Neural cell (in vitro differentiated cells): Measurements from ENCODE around the gene DPYSL4.

ENCODE experiments used
- CTCF ChIP-seq: fragments of 450-650 bp; IDR thresholded peaks from 2 replicates; pipeline ENCODE4 v1.5.1; 2014; ENCODE audit warnings: antibody characterized with exemption, mild to moderate bottlenecking, moderate library complexity; ENCODE audit not compliant: poor library complexity, severe bottlenecking
- EP300 ChIP-seq: fragments of 450-650 bp; conservative IDR thresholded peaks from 2 replicates; pipeline ENCODE4 v1.6.1; 2014; ENCODE audit warnings: antibody characterized with exemption, mild to moderate bottlenecking, moderate library complexity; ENCODE audit not compliant: poor library complexity, severe bottlenecking
- EZH2 ChIP-seq: fragments of 200-600, 300-800 bp; shearing (Covaris generic), sonication (generic); IDR thresholded peaks from 2 replicates; pipeline ENCODE4 v1.6.1; 2014; ENCODE audit warnings: antibody characterized with exemption, low read length, borderline replicate concordance, mild to moderate bottlenecking; ENCODE audit not compliant: insufficient read depth, poor library complexity, severe bottlenecking
- MXI1 ChIP-seq: fragments of 450-650 bp; conservative IDR thresholded peaks from 2 replicates; pipeline ENCODE4 v1.6.1; 2014; ENCODE audit warnings: antibody characterized with exemption, mild to moderate bottlenecking; ENCODE audit not compliant: poor library complexity, severe bottlenecking
- POLR2AphosphoS5 ChIP-seq: IDR thresholded peaks from 2 replicates; pipeline ENCODE4 v1.6.1; 2012
- RAD21 ChIP-seq: fragments of 450-650 bp; conservative IDR thresholded peaks from 2 replicates; pipeline ENCODE4 v1.6.1; 2014; ENCODE audit warnings: antibody characterized with exemption, mild to moderate bottlenecking, moderate library complexity
- SMC3 ChIP-seq: fragments of 450-650 bp; conservative IDR thresholded peaks from 2 replicates; pipeline ENCODE4 v1.6.1; 2014; ENCODE audit warnings: antibody characterized with exemption, mild to moderate bottlenecking, moderate library complexity; ENCODE audit not compliant: poor library complexity
- TAF1 ChIP-seq: IDR thresholded peaks from 2 replicates; pipeline ENCODE4 v1.6.1; 2012; ENCODE audit warnings: low read depth
- TF ChIP-seq, protein P1 (sequence below): IDR thresholded peaks from 2 replicates; pipeline ENCODE4 v1.6.1; 2012; ENCODE audit warnings: borderline replicate concordance

DNA sequence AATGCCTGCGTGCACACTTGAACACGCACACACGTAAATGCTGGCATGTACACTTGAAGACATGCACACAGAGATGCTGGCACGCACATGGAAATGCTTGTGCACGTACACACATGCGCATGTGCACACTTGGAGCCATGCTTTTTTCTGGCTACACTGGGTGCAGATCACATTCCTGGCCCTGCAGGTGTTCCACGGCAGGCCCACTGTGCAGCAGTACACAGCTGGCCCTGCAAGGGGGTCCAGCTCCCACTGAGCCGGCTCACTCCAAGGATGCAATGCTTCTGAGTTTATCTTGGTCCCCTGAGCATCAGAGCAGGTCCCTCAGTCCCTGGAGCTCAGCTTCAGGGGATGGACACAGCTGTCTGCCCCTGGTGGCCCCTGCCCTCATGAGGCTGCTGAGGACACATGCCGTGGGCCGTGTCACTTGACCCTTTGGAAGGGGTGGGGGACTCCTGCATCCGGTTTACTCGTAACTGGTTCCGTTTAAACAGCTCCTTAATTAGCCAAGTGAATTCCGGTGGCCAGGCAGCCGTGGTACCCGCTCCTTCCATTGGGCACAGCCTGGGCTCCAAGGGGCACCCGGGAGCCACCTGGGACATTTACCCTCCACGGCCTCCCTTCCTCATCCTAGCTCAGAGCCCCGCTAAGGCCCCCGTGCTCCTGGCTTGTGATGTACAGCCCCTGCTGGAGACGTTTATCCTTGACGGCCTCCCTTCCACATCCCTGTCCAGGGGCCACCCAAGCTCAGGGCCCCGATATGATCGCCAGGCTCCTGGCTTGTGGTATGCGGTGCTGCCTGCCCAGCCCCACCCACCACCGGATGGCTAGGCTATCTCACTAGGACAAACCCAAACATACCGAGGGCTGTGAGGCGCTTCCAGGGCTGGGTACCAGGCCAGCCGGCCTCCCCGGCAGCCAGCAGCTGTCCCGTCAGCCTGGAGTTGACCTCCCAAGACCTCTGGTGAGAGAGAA is 39.5 kb upstream of the DPYSL4 start:
- TF ChIP-seq EZH2 (no peak), CTCF (no peak), MXI1 (no peak), RAD21 (no peak), TAF1 (no peak), POLR2AphosphoS5 (no peak), EP300 (no peak), SMC3 (no peak)
- TF ChIP-seq, protein P1, sequence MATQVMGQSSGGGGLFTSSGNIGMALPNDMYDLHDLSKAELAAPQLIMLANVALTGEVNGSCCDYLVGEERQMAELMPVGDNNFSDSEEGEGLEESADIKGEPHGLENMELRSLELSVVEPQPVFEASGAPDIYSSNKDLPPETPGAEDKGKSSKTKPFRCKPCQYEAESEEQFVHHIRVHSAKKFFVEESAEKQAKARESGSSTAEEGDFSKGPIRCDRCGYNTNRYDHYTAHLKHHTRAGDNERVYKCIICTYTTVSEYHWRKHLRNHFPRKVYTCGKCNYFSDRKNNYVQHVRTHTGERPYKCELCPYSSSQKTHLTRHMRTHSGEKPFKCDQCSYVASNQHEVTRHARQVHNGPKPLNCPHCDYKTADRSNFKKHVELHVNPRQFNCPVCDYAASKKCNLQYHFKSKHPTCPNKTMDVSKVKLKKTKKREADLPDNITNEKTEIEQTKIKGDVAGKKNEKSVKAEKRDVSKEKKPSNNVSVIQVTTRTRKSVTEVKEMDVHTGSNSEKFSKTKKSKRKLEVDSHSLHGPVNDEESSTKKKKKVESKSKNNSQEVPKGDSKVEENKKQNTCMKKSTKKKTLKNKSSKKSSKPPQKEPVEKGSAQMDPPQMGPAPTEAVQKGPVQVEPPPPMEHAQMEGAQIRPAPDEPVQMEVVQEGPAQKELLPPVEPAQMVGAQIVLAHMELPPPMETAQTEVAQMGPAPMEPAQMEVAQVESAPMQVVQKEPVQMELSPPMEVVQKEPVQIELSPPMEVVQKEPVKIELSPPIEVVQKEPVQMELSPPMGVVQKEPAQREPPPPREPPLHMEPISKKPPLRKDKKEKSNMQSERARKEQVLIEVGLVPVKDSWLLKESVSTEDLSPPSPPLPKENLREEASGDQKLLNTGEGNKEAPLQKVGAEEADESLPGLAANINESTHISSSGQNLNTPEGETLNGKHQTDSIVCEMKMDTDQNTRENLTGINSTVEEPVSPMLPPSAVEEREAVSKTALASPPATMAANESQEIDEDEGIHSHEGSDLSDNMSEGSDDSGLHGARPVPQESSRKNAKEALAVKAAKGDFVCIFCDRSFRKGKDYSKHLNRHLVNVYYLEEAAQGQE: no peak
